GM10266 (cell line): Measurements from ENCODE around the gene EFNB3.

ENCODE experiments used
- DNase-seq: peaks from one replicate; pipeline ENCODE4 v3.0.0; 2012; ENCODE audit errors: extremely low spot score
- TF ChIP-seq, protein P1 (sequence below): IDR thresholded peaks from 2 replicates; pipeline ENCODE4 v1.5.1; 2012; ENCODE audit warnings: mild to moderate bottlenecking, low read depth; ENCODE audit not compliant: control insufficient read depth, insufficient read depth; ENCODE audit errors: missing control alignments

The EFNB3 gene, protein sequence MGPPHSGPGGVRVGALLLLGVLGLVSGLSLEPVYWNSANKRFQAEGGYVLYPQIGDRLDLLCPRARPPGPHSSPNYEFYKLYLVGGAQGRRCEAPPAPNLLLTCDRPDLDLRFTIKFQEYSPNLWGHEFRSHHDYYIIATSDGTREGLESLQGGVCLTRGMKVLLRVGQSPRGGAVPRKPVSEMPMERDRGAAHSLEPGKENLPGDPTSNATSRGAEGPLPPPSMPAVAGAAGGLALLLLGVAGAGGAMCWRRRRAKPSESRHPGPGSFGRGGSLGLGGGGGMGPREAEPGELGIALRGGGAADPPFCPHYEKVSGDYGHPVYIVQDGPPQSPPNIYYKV

DNA sequence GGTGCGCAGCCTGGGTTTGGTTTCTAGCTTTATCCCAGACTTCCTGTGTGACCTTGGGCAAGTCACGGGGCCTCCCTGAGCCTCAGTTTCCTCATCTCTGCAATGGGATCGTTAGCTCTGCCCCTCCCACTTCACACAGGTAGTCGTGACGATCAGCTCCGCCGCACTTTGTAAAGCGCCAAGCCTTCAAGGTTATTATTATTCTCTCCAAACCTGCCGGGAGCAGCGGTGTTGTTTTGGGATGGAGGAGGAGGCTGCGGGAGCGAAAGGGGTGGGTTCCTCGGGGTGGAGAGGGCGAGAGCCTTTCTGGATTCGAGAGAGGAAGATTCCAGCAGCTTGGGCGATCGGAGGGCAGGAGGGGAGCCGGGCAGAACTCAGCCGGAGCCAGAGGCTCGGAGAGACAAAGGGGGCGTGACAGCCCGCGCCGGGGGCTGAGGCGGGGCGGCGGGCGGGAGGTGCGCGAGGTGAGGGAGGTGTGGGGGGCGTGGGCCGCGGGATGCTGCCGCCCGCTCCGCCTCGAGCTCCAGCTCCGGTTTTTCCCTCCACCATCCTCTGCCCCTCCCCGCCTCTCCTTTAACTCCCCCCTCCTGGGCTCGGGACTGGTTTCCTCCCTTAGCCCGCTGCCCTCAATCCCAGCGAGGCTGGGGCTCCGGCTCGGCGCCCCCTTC is at the start of gene EFNB3:
Gene EFNB3, plus strand, starts transcription at position 602 of the 668 bp plus-strand sequence. CDS start 397 bp downstream, outside the sequence.
- TF ChIP-seq, protein P1, sequence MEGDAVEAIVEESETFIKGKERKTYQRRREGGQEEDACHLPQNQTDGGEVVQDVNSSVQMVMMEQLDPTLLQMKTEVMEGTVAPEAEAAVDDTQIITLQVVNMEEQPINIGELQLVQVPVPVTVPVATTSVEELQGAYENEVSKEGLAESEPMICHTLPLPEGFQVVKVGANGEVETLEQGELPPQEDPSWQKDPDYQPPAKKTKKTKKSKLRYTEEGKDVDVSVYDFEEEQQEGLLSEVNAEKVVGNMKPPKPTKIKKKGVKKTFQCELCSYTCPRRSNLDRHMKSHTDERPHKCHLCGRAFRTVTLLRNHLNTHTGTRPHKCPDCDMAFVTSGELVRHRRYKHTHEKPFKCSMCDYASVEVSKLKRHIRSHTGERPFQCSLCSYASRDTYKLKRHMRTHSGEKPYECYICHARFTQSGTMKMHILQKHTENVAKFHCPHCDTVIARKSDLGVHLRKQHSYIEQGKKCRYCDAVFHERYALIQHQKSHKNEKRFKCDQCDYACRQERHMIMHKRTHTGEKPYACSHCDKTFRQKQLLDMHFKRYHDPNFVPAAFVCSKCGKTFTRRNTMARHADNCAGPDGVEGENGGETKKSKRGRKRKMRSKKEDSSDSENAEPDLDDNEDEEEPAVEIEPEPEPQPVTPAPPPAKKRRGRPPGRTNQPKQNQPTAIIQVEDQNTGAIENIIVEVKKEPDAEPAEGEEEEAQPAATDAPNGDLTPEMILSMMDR = no peak
- DNase-seq = no peak

DNA sequence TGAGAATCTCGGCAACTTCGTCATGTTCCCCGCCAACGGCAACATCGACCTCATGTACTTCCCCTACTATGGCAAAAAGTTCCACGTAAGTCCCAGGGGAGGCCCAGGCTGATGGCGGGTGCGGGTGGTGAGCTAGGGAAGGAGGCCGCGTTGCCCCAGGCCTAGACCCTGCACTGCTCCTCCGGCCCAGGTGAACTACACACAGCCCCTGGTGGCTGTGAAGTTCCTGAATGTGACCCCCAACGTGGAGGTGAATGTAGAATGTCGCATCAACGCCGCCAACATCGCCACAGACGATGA is 49.5 kb upstream of the EFNB3 start:
- no peak for DNase-seq
- TF ChIP-seq, protein P1 = no peak

DNA sequence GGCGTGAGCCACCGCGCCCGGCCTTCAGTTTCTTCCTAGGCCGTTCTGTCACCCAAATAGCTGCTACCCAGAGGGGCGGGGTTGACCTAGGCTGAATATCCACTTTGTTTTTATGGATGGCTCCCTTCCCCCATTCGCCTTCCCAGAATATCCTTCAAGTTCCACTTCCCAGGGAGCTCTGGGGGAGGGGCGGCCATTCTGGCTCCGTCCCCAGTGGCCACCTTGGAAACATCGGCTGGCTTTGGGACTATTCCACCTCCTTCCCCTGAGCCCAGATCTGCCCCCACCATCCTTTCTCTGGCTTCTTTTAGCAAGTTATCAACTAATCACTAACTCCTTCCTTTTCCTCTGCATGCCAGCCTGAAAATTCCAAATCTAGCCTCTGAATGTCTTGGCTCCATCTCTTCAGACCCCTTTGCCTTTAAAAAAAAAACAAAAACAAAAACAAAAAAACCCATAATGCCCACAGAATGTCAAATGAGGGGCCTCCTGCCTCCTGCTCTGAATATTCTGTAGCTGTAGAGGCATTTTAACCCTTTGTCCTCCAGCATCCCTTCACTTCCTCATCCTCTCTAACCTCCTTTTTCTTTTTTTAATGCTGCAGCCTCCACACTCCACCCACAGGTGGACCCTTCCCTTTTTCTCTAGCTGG is 47.9 kb upstream of the EFNB3 start:
- DNase-seq = no peak
- TF ChIP-seq, protein P1 = no peak

DNA sequence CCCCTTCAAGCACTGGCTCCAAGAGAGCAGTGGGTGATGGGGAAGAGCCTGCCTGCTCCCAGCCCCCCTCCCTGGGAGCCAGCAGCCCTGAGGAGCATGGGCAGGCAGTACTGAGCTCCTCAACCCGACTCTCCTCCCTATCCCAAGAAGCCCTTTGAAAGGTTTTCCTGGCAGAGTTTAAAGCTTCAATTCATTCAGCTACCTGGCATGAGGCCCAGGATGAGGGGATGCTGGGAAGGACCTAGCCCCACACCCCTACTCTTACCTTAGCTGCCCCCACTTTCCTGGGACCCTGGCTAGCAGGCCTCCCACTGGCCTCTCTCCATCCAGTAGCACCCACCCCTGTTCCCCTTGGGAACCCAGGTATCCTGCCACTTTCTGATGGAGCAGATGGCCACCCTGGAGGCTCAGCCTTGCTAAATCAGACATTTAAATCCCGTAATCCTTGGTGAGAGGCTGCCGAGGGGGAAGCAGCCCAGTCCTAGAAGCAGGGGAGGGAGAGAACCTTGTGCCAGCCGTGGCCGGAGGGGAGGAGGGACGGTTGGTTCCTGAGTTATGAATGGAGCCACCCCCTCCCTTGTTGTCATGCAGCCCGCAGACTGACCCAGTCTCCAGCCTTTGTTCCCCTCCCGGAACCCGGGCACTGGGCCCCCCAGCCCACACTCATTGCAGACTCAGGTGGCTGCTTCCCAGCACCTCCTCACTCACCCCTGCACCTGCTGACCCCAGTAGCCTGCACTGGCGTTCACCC is 37.2 kb upstream of the EFNB3 start:
- DNase-seq = no peak
- TF ChIP-seq, protein P1 = no peak

DNA sequence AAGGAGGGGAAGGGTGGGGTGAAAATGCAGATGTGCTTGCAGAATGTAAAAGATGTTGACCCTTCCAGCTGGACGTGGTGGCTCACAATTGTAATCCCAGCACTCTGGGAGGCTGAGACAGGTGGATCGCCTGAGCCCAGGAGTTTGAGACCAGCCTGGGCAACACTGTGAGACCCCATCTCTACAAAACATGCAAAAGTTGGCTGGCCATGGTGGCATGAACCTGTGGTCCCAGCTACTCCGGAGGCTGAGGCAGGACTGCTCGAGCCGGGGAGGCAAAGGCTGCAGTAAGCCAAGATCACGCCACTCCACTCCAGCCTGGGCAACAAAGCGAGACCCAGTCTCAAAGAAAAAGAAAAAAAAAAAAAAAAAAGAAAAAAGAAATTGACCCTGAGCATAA is 36.5 kb upstream of the EFNB3 start:
- TF ChIP-seq, protein P1 = no peak
- no peak for DNase-seq

DNA sequence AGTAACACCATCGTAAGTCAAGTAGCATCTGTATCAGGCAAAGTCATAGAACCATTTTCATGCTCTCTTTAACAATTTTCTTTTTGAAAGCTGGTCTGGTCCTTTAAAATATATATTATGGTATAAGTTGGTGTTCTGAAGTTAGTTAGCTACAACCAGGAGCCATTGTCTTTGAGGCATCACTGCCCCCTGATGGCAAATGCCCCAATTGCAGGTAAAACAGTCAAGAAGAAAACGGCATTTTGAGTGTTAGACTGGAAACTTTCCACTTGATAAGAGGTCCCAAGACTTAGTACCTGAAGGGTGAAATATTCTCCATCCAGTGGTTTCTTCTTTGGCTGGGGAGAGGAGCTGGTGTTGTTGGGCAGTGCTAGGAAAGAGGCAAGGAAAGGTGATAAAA is 31.8 kb upstream of the EFNB3 start:
- no peak for DNase-seq
- TF ChIP-seq, protein P1 = peak; percentile 30
